Raji (cell line): ENCODE measurements around the gene C1orf210.

Experiments
- POLR2A ChIP-seq: IDR thresholded peaks from 2 replicates; pipeline ENCODE4 v1.6.1; 2011; ENCODE audit warnings: low read depth, low read length, control low read depth; ENCODE audit not compliant: insufficient read depth

Gene C1orf210

DNA sequence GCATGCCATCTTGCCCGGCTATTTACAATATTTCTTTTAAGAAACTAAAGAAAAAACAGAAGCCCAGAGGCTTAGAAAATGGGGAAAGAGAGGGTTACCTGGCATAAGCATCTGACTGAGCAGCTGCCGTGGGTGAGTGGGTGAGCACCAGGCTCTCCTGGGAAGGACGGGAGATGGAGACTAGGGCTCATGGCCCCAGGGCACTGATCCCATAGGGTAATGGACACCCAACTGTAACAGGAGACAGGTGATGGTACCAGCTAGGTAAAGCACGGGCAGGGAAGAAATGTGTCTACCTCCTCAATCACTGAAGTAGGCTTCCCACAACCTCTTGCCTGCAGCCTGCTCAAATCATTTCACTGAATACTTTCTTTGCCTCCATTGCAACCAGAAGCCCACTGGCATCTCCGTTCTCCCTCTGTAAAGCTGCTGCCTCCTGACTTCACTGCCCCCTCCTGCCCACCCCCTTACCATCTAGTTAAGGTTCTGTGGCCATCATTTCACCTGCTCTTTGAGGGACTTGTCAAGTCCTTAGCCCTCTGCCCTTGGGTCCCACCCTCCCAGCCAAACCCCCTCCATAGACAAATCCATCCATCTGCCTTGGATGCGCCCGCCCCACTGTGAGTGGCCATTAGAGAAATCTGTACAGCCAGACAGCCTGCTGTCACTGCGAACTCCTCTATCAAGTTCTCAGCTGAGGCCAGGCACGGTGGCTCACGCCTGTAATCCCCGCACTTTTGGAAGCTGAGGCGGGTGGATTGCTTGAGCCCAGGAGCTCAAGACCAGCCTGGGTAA is 9.4 kb downstream of the C1orf210 start:
- TF ChIP-seq POLR2A: no peak

GRCh38 chr1:43274804-43275180 is 10.6 kb downstream of the C1orf210 start:
- TF ChIP-seq POLR2A: no peak

- TF ChIP-seq POLR2A: no peak
These were observed 11.1 kb downstream of the C1orf210 start for GRCh38 chr1:43274125-43274803.

GRCh38 chr1:43273708-43274107 is 11.7 kb downstream of the C1orf210 start:
- no peak for TF ChIP-seq POLR2A

DNA sequence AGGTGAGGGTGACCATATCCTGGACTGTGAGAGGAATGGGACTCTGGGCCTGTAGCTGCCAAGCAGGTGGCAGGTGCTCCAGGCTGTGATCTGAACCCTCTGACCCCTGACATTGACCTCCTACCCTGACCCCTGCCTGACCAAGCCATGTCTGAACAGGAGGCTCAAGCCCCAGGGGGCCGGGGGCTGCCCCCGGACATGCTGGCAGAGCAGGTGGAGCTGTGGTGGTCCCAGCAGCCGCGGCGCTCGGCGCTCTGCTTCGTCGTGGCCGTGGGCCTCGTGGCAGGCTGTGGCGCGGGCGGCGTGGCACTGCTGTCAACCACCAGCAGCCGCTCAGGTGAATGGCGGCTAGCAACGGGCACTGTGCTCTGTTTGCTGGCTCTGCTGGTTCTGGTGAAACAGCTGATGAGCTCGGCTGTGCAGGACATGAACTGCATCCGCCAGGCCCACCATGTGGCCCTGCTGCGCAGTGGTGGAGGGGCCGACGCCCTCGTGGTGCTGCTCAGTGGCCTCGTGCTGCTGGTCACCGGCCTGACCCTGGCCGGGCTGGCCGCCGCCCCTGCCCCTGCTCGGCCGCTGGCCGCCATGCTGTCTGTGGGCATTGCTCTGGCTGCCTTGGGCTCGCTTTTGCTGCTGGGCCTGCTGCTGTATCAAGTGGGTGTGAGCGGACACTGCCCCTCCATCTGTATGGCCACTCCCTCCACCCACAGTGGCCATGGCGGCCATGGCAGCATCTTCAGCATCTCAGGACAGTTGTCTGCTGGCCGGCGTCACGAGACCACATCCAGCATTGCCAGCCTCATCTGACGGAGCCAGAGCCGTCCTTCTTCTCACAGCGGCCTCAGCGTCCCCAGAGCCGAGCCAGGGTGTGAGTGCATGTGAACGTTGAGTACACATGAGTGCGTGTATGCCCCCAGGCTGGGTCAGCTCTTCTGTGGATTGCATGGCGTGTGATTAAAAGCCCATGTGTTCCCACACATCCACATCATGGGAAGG is 12.5 kb downstream of the C1orf210 start:
- TF ChIP-seq POLR2A: no peak

GRCh38 chr1:43272161-43272560 is 13.2 kb downstream of the C1orf210 start:
- TF ChIP-seq POLR2A: no peak

DNA sequence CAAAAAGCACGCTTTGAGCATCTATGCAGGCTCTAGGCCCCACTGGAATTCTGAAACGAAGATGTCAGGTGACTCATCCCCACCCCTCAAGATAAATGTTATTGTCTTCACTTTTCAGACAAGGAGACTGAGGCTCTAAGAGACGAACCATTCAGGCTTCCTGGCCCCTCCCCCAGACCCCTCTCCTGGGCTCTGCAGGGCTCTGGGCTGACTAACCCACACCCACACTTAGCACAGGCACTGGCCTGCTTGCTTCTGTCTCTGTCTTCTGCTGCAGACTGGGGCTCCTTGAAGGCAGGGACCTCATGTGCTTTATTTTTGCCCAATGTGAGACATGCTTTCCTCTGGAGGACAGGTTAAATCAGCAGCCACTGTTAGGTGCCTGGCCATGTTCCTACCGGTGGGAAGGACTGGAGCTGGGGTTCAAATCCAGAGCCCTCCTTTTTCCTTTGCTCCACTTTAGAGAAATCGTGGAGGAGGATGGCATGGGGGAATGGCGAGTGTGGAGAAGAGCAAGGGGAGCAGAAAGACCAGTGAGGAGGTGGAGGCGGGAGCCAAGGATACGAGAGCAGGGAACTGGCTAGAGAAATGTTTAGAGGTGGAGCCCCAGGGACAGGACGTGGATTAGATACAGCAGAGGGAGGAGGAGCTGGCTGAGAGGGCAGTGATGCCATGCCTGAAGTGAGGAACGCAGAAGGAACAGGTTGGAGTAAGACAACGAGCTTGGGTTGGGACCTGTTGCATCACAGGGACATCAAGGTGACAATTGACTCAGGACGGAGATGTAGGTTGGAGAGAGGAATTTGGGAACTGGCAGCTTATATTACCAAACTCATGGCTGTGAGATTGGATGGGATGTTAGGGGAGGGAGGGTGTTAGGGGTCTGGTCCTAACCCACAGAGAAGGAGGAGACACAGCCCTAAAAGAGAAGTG is 13.9 kb downstream of the C1orf210 start:
- no peak for TF ChIP-seq POLR2A

DNA sequence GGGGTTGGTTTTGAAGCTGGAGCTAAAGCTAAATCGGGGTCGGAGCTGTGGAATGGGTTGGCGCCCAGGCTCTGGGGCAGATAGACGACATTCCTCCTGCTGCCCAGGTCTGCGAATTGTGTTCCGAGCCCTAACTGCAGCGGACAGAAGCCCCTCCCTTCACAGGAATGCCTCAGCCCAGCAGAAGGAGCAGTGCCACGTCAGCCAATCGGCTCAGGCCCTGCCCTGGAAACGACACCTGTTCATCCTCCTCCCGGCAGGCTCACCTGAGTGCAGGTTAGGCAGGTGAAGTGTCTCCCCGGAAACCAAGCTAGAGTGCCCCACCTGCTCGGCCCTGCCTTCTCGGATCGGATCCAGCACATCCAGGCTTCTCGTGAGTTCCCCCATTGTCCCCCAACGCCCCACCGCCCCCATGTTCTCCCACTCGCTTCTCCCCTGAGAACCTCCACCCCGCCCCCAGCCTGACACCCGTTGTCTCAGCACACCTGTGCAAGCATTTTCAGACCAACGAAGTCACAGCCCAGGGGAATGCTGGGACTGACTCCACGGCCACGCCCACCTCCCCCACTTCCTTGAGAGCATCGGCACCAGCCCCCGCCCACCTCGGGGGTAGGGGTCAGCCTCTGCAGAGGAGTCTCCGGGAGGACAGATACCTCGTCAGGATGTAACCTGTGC is 14.8 kb downstream of the C1orf210 start:
- no peak for TF ChIP-seq POLR2A

DNA sequence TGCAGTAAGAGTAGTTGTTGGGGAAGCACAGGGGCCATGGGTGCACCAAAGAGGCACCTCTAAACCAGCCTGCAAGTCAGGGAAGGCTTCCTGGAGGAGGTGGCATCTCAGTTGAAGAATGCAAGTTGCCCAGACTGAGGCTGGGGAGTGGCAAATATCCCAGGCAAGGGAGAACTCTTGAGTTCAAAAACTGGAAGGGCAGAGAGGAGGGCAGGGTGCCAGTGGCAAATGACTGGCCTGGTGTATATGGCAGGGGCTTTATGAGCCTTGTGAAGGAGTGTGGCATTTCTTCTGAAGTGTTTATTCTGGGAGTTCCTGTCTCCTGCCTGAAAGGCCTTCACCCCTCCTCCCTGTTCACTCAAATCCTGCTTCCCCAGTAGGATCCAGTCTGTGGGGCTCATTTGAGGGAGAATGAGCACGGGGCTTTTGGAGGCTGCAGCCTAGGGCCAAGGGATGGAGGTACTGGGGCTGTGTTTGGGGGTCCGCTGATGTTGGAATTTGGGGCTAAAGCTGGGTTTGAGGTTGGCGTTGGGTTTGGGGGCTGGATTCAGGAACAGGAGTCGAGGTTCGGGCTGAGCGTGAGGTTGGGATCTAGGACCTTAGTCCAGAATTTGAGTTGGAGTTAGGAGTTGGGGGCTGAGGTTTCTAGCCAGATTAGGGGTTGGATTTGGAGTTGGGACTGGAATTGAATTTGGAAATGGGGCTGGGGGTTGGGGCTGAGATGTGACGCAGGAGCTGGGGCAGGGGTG is 15.6 kb downstream of the C1orf210 start, which contains the start of gene TMEM125:
TMEM125 (plus strand) TSS at position 357 of the 749 bp plus-strand sequence. CDS start 2,740 bp downstream, outside the sequence.
- TF ChIP-seq POLR2A: no peak

DNA sequence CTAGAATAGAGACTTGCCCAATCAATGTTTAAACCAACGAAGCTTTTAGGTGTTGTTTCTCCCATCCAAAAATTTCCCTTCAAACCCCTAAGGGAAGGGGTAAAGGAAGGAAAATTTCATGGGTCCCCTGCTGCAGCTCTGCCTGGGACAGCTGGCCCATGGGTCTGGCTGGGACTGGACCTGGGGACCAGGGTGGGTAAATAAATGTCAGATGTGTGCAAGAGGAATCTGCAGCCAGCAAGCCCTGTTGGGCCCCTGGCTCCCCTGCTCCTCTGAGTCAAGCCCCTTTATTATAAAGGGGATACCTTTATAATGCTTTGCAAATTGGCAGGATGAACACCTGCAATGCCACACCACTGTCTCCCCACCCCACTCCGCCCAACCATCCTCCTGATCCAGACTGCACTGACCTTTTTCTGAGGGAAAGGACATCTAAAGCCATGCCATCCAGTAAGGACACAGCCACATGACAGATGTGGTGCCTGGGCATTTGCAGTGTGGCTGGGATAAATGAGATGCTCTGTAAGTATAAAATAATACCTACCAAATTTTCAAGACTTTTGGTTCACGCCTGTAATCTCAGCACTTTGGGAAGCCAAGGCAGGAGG is 17.5 kb downstream of the C1orf210 start:
- TF ChIP-seq POLR2A: no peak

GRCh38 chr1:43267291-43267805 is 18.0 kb downstream of the C1orf210 start:
- no peak for TF ChIP-seq POLR2A

- TF ChIP-seq POLR2A: no peak
These were observed 18.5 kb downstream of the C1orf210 start for GRCh38 chr1:43266881-43267280.
